T-helper 2 cell treated with Interferon-gamma antibody and Interleukin-4, amounts not matched to agents 100 ng/mL and 5 ng/mL, for 36 hours (primary cell): ENCODE measurements around the gene NR6A1. TPM values are rescaled to one million over a fixed set of nuclear protein-coding genes. Genes with fewer than 3 reads are reported as not detected.

Source experiments
- intact Hi-C: fragments of 100-400 bp; cut with micrococcal nuclease; formaldehyde crosslinking; loops from one replicate; pipeline ENCODE4 v1.15.1; 2023
- total RNA-seq: library from RNA; stranded (reverse); gene quantifications from 2 replicates; pipeline ENCODE4 v1.2.3, GENCODE V29; 2022

Gene NR6A1
- total RNA-seq, 1 donor from 2014 or later: 0.50 TPM

DNA sequence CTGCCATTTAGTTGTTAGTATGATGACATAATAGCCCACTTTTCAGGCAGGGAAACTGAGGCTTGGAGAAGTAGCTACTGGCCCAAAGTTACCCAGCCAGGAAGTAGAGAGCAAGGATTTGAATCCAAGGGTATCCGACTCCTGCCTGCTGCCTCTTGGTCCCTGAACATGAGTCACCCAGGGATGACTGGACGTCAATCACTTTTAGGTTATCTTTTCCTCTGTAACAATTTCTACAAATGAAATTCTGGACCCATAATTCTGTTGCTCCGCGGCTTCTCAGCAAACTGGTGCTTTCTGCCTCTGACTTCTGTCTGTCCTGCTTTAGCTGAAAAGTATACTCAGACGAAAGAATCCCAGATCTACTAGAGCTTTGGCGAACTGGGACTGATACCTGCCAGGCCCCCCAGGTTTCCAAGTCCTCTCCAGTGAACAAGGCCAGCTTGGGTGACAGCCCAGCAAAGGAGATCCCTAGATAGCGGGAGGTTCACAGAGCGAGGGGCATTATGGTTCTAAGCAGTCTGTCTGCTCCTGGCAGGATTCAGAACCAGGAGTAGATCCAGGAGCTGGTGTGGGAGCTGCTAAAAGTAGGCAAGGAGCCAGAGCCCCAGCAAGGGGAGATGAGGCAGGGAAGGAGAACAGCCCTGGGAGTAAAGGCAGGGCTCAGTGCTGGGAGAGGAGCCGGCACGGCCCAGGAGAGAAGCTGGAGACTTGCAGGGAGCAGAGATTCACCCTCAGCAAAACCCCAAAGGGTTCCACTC, 26.4 kb upstream of the NR6A1 start:
- intact Hi-C loops: no loop called here

DNA sequence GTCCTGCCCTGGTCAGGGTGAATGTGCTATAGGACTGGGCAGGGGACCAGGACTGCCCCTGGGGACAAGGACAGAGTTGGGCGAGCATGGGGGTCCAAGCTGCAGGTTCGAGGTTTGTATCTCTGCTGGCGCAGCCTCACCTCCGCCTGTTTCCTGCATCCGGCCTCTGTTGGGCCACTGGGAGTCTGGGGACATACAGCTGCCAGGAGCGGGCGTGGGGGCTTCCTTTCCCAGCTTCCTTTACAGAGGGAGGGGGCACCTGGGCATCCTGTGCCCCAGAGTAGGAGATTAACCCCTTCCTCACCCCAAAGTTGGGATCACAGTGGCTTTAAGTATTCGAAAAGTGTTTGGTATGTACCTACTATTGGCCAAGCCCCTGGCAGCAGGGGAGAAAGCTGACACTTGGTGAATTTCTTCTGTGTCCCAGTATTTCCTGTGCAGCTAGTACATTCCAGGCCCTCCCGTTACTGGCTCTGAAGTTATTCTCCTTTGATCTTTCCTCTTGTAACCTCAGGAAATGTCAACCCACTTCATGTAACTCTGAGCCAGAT, 24.8 kb upstream of the NR6A1 start:
- intact Hi-C loops: no loop called here

DNA sequence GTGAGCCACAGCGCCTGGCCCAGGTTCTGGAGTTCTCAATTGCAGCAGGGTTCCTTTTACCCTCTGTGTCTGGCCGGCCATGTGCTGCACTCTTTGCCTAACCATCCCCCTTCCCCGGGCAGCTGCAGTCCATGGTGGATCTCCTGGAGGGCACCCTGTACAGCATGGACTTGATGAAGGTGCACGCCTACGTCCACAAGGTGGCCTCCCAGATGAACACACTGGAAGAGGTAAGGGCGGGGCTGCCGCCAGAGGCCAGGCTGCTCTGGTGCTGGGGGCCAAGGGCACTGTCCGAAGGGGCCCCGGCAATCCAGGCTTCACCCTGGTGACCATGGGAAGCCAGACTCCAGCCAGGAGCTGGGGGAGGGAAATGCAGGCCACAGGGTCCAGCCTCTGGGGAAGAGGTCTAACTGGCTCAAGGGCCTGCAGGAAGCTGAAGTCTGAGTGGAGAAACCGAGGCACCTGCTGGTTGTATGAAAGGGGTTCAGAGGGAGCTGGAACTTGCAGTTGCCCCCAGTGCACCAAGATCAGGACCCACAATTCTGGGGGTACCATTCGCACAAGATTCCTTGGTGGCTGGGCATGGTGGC, 23.9 kb upstream of the NR6A1 start:
- intact Hi-C loops: no loop called here

GRCh38 chr9:124793015-124793541, 22.0 kb upstream of the NR6A1 start:
- intact Hi-C loops: no loop called here

GRCh38 chr9:124792257-124793014, 21.3 kb upstream of the NR6A1 start:
- intact Hi-C loops: no loop called here

DNA sequence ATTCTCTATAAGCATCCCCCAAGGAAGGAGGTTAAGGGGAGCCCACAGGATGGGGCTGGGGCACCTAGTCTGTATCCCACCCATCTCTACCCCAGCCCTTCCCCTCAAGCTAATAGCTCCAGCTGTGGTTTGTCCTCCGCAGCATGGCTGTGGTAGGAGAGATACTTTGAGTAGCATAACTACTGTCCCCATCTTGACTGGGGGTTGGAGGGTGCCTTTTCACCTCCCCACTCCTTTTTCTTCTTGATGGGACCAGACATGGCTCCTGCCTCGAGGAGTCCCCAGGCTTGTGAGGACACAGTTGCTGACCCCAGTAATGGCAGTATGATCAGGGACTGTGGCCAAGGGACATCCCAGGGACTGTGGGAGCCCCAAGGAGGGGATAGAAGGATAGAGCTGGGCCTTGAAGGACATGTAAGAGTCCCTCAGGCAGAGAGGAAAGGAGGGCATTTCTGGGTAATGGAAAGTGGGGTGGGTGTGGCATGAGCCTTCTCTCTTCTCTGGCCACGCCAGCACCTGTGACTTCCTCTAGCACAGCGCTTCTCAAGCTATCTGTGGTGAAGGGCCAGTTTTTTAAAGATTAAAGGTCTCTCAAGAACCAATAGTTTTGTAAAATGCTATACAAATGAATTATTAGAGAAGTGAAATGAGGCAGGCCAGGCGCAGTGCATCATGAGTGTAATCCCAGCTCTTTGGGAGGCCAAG, 19.8 kb upstream of the NR6A1 start:
- intact Hi-C loops: no loop called here

DNA sequence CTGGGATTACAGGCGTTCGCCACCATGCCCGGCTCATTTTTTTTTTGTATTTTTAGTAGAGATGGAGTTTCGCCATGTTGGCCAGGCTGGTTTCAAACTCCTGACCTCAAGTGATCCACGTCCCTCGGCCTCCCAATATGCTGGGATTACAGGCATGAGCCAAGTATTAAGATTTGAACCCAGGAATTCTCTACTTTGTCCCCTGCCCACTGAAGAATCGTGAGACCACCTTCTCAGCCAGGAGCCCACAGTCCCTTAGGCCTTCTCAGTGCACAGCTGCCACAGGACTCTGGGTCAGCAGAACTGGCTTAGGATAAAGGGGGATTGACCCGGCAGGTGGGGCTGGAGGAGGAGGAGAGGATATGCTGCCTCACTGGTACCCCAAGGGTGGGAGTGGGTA, 19.2 kb upstream of the NR6A1 start:
- intact Hi-C loops: no loop called here

DNA sequence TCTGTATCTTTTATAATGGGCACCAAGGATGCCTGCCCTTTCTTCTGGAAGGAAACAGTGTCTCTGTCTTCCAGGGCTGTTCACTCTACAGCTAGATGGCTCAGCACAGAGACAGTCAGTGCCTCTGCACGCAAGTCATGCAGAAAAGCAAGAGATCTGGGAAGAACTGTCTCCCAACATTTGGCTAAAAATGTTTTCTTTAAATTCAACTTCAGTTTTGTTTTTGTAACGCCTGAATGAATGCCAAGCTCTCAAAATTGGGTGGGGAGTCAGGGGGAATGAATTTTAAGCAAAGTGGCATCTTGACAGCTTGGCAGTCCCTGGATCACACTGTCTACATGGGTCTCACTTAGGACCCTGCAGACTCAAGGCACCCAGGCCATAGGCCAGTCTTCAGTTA, 18.4 kb upstream of the NR6A1 start:
- intact Hi-C loops: no loop called here

- intact Hi-C loops: no loop called here
Measured at GRCh38 chr9:124788542-124789217, 17.6 kb upstream of the NR6A1 start.

- intact Hi-C loops: no loop called here
Measured at GRCh38 chr9:124786881-124787573, 15.9 kb upstream of the NR6A1 start.

DNA sequence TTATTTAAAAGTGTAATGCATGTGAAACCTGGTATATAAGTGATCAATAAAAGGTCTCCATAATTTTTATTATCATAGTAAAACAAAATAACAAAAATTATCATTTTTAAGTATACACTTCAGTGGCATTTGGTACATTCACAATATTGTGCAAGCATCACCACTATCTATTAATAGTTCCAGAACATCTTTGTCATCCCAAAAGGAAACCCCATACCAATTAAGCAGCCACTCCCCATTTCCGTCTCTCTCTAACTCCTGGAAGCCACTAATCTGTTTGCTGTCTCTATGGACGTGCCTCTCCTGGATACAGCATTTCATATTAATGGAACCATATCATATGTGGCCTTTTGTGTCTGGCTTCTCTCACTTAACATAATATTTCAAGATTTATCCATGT, 13.4 kb upstream of the NR6A1 start:
- intact Hi-C loops: no loop called here

DNA sequence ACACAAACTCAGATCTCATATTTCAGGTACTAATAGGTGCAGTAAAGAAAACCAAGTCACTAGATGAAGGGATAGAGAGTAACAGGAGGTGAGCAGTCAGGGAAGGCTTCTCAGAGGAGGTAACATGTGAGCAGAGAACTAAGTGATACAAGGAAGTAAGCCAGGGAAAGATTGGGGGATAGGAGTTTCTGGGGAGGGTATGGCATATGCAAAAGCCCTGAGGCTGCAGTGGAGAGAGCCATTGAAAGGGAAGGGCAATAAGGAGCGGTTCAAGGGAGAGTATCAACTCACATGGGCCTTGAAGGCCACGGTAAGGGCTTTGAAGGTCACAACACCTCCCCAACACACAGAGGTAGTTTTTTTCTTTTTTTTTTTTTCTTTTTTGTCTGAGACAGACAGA, 12.7 kb upstream of the NR6A1 start:
- intact Hi-C loops: no loop called here

- intact Hi-C loops: no loop called here
Measured at GRCh38 chr9:124782661-124783574, 11.8 kb upstream of the NR6A1 start.

DNA sequence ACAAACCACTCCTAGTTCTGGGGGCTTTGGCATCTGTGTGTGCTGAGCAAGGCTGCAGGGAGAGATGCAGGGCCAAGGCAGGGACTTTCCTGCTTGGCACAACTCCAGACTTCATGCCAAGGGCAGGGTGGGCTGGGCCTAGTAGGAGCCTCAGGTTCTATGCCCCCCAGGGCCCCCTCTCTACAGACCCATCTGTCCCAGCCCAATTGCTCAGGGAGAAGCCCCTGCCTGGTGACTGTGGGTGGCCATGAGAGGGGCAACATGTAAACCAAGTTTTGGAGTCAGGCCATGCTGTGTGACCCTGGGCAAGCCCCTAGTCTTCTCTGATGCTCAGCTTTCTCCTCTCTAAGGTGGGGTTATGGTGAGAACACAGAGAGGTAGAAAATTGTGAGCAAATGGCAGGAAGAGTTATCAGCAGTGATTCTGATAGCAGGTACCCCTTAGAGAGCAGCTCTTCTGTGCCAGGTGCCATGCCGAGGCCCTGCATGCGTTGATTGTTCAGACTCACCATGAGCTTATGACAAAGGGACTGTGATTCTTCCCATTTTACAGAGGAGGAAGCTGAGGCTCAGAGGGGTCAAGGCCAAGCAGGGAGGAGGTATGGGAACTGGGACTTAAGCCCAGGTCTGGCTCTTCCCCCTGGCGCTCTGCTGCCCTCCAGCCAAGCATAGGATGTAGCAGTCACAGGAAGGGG, 11.0 kb upstream of the NR6A1 start:
- intact Hi-C loops: no loop called here

GRCh38 chr9:124780757-124781151, 9.6 kb upstream of the NR6A1 start:
- intact Hi-C loops: no loop called here

DNA sequence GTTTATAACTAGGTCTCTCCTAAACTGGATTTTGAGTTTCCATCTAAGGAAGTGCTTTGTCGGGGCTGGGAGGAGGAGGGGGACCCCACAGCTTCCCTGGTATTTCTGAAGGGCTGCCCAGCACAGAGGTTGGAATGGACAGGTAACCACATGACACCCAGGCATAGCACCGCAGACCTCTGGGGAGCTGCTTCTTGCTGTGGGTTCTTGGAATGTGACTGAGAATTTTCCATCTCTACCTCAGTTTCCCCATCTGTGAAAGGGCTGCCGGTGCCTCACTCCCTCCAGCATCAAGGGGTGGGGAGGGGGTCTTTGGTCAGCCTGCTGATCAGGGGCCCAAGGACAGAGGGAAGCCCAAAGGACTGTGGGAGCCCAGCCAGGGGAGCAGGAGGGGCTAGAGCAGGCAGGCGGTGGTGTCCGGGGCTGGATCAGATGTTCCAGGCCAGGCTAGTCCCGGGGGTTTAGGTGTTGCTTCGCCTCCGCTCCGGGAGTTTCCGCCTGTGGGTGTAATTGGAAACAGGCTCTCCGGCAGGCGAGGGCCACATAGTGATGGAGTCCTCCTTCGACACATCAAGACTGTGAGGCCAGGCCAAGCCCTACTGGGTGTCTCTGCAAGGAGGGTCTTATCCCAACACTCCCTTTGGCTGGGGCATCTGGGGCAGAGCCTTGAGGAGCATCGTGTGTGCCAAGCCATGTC, 9.1 kb upstream of the NR6A1 start:
- intact Hi-C loops: no loop called here

- intact Hi-C loops: no loop called here
Measured at GRCh38 chr9:124779368-124780059, 8.4 kb upstream of the NR6A1 start.
